B cell (primary cell): Measurements from ENCODE around the gene MVD. TPM values are rescaled to one million over a fixed set of nuclear protein-coding genes. Genes with fewer than 3 reads are reported as not detected.
A peak's percentile ranks its signal among the peaks of the same experiment; 100 is the strongest.

Experiments
- ATAC-seq: fragments of 200-7000 bp; cut with Tn5 transposase; one replicate; pipeline ENCODE4 v1.10.0; 2021; ENCODE audit warnings: low read depth, mild to moderate bottlenecking, moderate number of reproducible peaks, moderate library complexity
- CTCF ChIA-PET: fragments of 350-600 bp; sonication (Branson Sonifier 250); formaldehyde crosslinking; loops from one replicate; lab custom pipeline; 2021; ENCODE audit warnings: antibody characterized with exemption, inconsistent platforms; lab: Charles Lee
- POLR2A ChIA-PET: fragments of 350-600 bp; sonication (Branson Sonifier 250); formaldehyde crosslinking; loops from one replicate; lab custom pipeline; 2021; ENCODE audit warnings: antibody characterized with exemption; lab: Charles Lee
- DNase-seq: peaks from one replicate; pipeline ENCODE4 v3.0.0; 2013
- H2AFZ ChIP-seq: 2 replicates; pipeline ENCODE4 v1.6.1; 2012; ENCODE audit warnings: mild to moderate bottlenecking, low read depth, low read length; ENCODE audit not compliant: insufficient read depth, poor library complexity, severe bottlenecking
- H3K27ac ChIP-seq, 2 donors: 1 replicate in 1 of 2; 2 replicates in 1 of 2; pipeline ENCODE4 v1.5.1; 2012 to 2013; ENCODE audit warnings: low read length in 2 of 2, mild to moderate bottlenecking in 2 of 2, moderate library complexity in 1 of 2
- H3K27me3 ChIP-seq, 4 experiments: fragments of 200-600 bp in 1 of 4; sonication (generic) in 1 of 4; replicated peaks in 1 of 4; 1 replicate in 2 of 4; 2 replicates in 2 of 4; pipeline versions ENCODE4 v1.6.1 to v1.7.0; 2013 to 2016; ENCODE audit warnings: low read length in 3 of 4, mild to moderate bottlenecking in 2 of 4, mixed read lengths in 1 of 4, moderate library complexity in 1 of 4; ENCODE audit not compliant: insufficient read depth in 4 of 4, control insufficient read depth in 3 of 4; ENCODE audit errors: control extremely low read depth in 1 of 4
- H3K36me3 ChIP-seq, 2 experiments: replicated peaks in 1 of 2; 1 replicate in 1 of 2; 2 replicates in 1 of 2; pipeline versions ENCODE4 v1.6.1 to v1.7.1; 2013; ENCODE audit warnings: low read length in 1 of 2; ENCODE audit not compliant: insufficient read depth in 2 of 2, control insufficient read depth in 1 of 2; ENCODE audit errors: control extremely low read depth in 1 of 2, extremely low read depth in 1 of 2
- H3K4me1 ChIP-seq, 2 donors: fragments of 200-600 bp in 1 of 2; sonication (generic) in 1 of 2; 1 replicate in 1 of 2; 2 replicates in 1 of 2; pipeline versions ENCODE4 v1.5.1 to v1.6.1; 2013 to 2017; ENCODE audit warnings: low read length in 2 of 2; ENCODE audit not compliant: control insufficient read depth in 2 of 2, insufficient read depth in 2 of 2
- H3K4me2 ChIP-seq: replicated peaks from 2 replicates; pipeline ENCODE3; 2012; ENCODE audit warnings: mild to moderate bottlenecking, low read depth, low read length; ENCODE audit not compliant: poor library complexity, severe bottlenecking
- H3K4me3 ChIP-seq, 5 experiments: fragments of 200-600 bp in 1 of 5; sonication (generic) in 1 of 5; 1 replicate in 3 of 5; 2 replicates in 2 of 5; pipeline versions ENCODE4 v1.5.1 to v1.7.0; 2011 to 2016; ENCODE audit warnings: low read length in 4 of 5, mild to moderate bottlenecking in 4 of 5, low read depth in 2 of 5, control low read depth in 1 of 5, moderate library complexity in 1 of 5; ENCODE audit not compliant: insufficient read depth in 1 of 5; ENCODE audit errors: control extremely low read depth in 1 of 5, extremely low read depth in 1 of 5
- H3K79me2 ChIP-seq: fragments of 200-600 bp; sonication (generic); one replicate; pipeline ENCODE4 v1.6.0; 2016; ENCODE audit warnings: low read length; ENCODE audit not compliant: control insufficient read depth, insufficient read depth
- H3K9ac ChIP-seq: fragments of 200-600 bp; sonication (generic); 2 replicates; pipeline ENCODE4 v1.6.1; 2017; ENCODE audit warnings: mild to moderate bottlenecking, low read length, moderate library complexity
- H3K9me3 ChIP-seq, 3 donors: one replicate each; pipeline versions ENCODE4 v1.6.1 to v1.7.1; 2013; ENCODE audit warnings: low read length in 2 of 3; ENCODE audit not compliant: control insufficient read depth in 2 of 3, insufficient read depth in 1 of 3; ENCODE audit errors: control extremely low read depth in 1 of 3
- H4K20me1 ChIP-seq: 2 replicates; pipeline ENCODE4 v1.6.0; 2012; ENCODE audit warnings: mild to moderate bottlenecking, low read length; ENCODE audit not compliant: insufficient read depth, control insufficient read depth, poor library complexity, severe bottlenecking
- H3K27ac Mint-ChIP-seq: one replicate; pipeline ENCODE4 v1.8.0; 2021; ENCODE audit warnings: mixed read lengths
- H3K27me3 Mint-ChIP-seq: one replicate; pipeline ENCODE4 v1.8.0; 2021; ENCODE audit warnings: mixed read lengths
- H3K4me1 Mint-ChIP-seq: one replicate; pipeline ENCODE4 v1.8.0; 2021; ENCODE audit warnings: mixed read lengths
- H3K4me3 Mint-ChIP-seq: one replicate; pipeline ENCODE4 v1.8.0; 2021; ENCODE audit warnings: mixed read lengths
- H3K9me3 Mint-ChIP-seq: one replicate; pipeline ENCODE4 v1.8.0; 2022; ENCODE audit warnings: mixed read lengths; ENCODE audit not compliant: insufficient read depth
- EZH2 ChIP-seq: IDR thresholded peaks from 2 replicates; pipeline ENCODE4 v1.6.1; 2012; ENCODE audit warnings: borderline replicate concordance, low read depth, mild to moderate bottlenecking, moderate library complexity, low read length; ENCODE audit not compliant: insufficient read depth, poor library complexity, severe bottlenecking
- WGBS: methylation state at CpG from one replicate; pipeline ENCODE4 v1.1.5; 2013; ENCODE audit warnings: missing lambda C conversion rate; ENCODE audit not compliant: insufficient coverage; 5-methylcytosine and 5-hydroxymethylcytosine counted together
- intact Hi-C: fragments of 100-400 bp; cut with micrococcal nuclease; formaldehyde crosslinking; loops from one replicate; pipeline ENCODE4 v1.10.0; 2022
- polyA plus RNA-seq: library from polyadenylated mRNA; depleted of rRNA; stranded (reverse); fragments of >200 nt; gene quantifications from 2 replicates; pipeline ENCODE4 v1.2.3, GENCODE V29; 2012
- total RNA-seq, 2 donors: library from RNA; stranded (reverse); fragments of 120-200 nt in 1 of 2; gene quantifications; 1 replicate in 1 of 2; 2 replicates in 1 of 2; pipeline versions ENCODE4 v1.2.3 to v1.2.4, GENCODE V29; 2013 to 2022
- TF ChIP-seq, protein P1 (sequence below): fragments of 200-600 bp; IDR thresholded peaks from one replicate; pipeline ENCODE4 v1.8.0; 2022; ENCODE audit warnings: antibody characterized with exemption, mild to moderate bottlenecking

The MVD gene
- total and polyA plus RNA-seq, 2 donors (not counting 1 experiment from before 2014, with no cell fraction given) = 40.9 to 95.4 TPM

DNA sequence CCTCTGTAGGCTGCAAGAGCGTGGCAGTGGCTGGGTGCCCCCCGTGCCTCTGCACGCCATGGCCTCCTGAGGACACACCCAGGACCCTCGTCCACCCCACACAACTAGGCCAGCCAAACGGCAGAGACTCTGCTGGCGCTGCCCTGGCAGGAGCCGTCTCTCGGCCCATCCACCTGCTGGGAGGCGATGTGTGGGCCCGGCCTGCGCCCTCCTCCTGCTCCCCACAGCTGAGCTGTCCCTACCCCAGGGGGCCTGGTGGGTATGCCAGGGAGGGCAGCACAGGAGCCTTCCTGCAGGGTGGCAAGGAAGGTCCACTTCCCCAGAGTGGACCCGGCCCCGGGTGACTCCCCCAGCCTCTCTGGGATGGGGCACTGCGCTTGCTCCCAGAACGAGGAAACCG, 36.3 kb upstream of the MVD start:
- POLR2A ChIA-PET = no interaction called here
- no peak overlapping the region for H3K4me3 Mint-ChIP-seq

DNA sequence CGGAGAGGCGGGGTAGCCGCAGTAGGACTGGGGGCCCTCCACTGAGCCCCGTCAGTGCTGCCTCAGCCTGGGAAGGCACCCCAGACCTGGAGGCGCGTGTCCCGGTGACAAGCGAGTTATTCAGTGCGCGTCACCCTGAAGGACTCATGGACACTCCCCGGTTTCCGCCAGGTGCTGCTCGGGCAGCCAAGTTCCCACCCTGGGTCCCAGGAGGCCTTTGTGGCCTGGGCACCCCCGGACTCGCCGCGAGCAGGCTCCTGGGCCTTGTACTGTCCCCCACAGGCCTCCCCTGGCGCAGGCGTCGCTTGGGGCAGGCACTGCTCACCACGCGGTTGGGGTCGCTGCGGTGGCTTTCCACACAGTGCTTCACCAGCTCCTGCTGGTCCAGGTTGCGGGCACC, 35.8 kb upstream of the MVD start:
- H3K9ac ChIP-seq = no peak overlapping the region
- intact Hi-C loops = no loop called here
- no peak overlapping the region for H2AFZ ChIP-seq
- H3K9me3 ChIP-seq = no peaks in the 10 kb centered on the region
- peak overlapping the region in 1 of 2 donors; percentile 29 for H3K27ac ChIP-seq
- Mint-ChIP-seq H3K4me1 (peaks cover 57% of the 10 kb centered on the region), H3K27me3 (no peaks in the 10 kb centered on the region), H3K9me3 (no peaks in the 10 kb centered on the region), H3K27ac (peak overlapping the region; percentile 61), H3K4me3 (peak overlapping the region; percentile 29)
- peaks cover 48% of the 10 kb centered on the region for H3K79me2 ChIP-seq
- H3K36me3 ChIP-seq = peaks cover 0 to 52% of the 10 kb centered on the region in 2 experiments
- no peak overlapping the region for H3K4me3 ChIP-seq
- DNase-seq = peak; percentile 60
- ChIA-PET POLR2A (interaction anchor here (0.6 kb wide), 1 partner anchor 11 kb away, joined by 6 read pairs; no protein-coding TSS in a partner anchor), CTCF (no interaction called here)
- no peaks in the 10 kb centered on the region for H3K27me3 ChIP-seq
- no peak for TF ChIP-seq EZH2
- TF ChIP-seq, protein P1, sequence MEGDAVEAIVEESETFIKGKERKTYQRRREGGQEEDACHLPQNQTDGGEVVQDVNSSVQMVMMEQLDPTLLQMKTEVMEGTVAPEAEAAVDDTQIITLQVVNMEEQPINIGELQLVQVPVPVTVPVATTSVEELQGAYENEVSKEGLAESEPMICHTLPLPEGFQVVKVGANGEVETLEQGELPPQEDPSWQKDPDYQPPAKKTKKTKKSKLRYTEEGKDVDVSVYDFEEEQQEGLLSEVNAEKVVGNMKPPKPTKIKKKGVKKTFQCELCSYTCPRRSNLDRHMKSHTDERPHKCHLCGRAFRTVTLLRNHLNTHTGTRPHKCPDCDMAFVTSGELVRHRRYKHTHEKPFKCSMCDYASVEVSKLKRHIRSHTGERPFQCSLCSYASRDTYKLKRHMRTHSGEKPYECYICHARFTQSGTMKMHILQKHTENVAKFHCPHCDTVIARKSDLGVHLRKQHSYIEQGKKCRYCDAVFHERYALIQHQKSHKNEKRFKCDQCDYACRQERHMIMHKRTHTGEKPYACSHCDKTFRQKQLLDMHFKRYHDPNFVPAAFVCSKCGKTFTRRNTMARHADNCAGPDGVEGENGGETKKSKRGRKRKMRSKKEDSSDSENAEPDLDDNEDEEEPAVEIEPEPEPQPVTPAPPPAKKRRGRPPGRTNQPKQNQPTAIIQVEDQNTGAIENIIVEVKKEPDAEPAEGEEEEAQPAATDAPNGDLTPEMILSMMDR = no peak
- H4K20me1 ChIP-seq = peaks cover 23% of the 10 kb centered on the region
- WGBS = 66% methylated on average over 25 of the region's 25 CpGs
- ATAC-seq = peak; percentile 7
- H3K4me2 ChIP-seq = peak overlapping the region; percentile 25
- H3K4me1 ChIP-seq = peaks cover 42 to 72% of the 10 kb centered on the region in 2 donors

More for the DNA sequence above, 36.3 kb upstream of the MVD start:
- DNase-seq (no peak), ATAC-seq (no peak)
- peak overlapping the region; percentile 98 for H3K4me2 ChIP-seq
- no peaks in the 10 kb centered on the region for H3K27me3 ChIP-seq
- intact Hi-C loops = no loop called here
- Mint-ChIP-seq H3K4me1 (peaks cover 60% of the 10 kb centered on the region), H3K27me3 (no peaks in the 10 kb centered on the region), H3K27ac (no peak overlapping the region), H3K9me3 (no peaks in the 10 kb centered on the region)
- peaks cover 23% of the 10 kb centered on the region for H4K20me1 ChIP-seq
- no peak overlapping the region for H3K4me3 ChIP-seq
- H3K9me3 ChIP-seq = no peaks in the 10 kb centered on the region
- peaks cover 47 to 72% of the 10 kb centered on the region in 2 donors for H3K4me1 ChIP-seq
- H3K79me2 ChIP-seq = peaks cover 47% of the 10 kb centered on the region
- peaks cover 0 to 52% of the 10 kb centered on the region in 2 experiments for H3K36me3 ChIP-seq
- no peak overlapping the region for H2AFZ ChIP-seq
- no peak overlapping the region for H3K9ac ChIP-seq
- WGBS = 95% methylated on average over 11 of the region's 16 CpGs
- H3K27ac ChIP-seq = no peak overlapping the region
- CTCF ChIA-PET = no interaction called here
- no peak for TF ChIP-seq EZH2
- TF ChIP-seq, protein P1 = no peak
